GM21737 (cell line): ENCODE measurements around the gene CYFIP2.
"Not testable (repeated sequence)": the region's sequence is repeated elsewhere in the genome, so short reads cannot be mapped to it uniquely, and the experiment has no call there.

Source experiments
- ATAC-seq: cut with Tn5 transposase; IDR thresholded peaks from one replicate; pipeline ENCODE4 v1.9.1; 2021; ENCODE audit warnings: mild to moderate bottlenecking, moderate library complexity; ENCODE audit not compliant: unreplicated experiment

CYFIP2 gene

GRCh38 chr5:157265714-157266285 is at the start of gene CYFIP2:
Gene CYFIP2 (plus strand): TSS chr5:157266123. CDS start chr5:157285362, 19,239 bp downstream.
- ATAC-seq: peak; percentile 89

- ATAC-seq: no peak
Observed at GRCh38 chr5:157216391-157217142, 49.4 kb upstream of the CYFIP2 start.

- ATAC-seq: no peak
Observed at GRCh38 chr5:157217289-157218024, 48.5 kb upstream of the CYFIP2 start.

- peak; percentile 31 for ATAC-seq
Observed at GRCh38 chr5:157219491-157220271, 46.2 kb upstream of the CYFIP2 start.

- no peak for ATAC-seq
Observed at GRCh38 chr5:157221959-157222358, 44.0 kb upstream of the CYFIP2 start.

- ATAC-seq: no peak
Observed at GRCh38 chr5:157222506-157223230, 43.3 kb upstream of the CYFIP2 start.

- ATAC-seq: no peak
Observed at GRCh38 chr5:157225469-157226422, 40.2 kb upstream of the CYFIP2 start.

GRCh38 chr5:157230610-157231009 is 35.3 kb upstream of the CYFIP2 start:
- ATAC-seq: no peak

GRCh38 chr5:157232706-157233105 is 33.2 kb upstream of the CYFIP2 start:
- ATAC-seq: no peak

- ATAC-seq: no peak
Observed at GRCh38 chr5:157233515-157233914, 32.4 kb upstream of the CYFIP2 start.

- no peak for ATAC-seq
Observed at GRCh38 chr5:157236423-157236822, 29.5 kb upstream of the CYFIP2 start.

GRCh38 chr5:157241483-157241882 is 24.4 kb upstream of the CYFIP2 start:
- ATAC-seq: no peak

- ATAC-seq: not testable (repeated sequence)
Observed at GRCh38 chr5:157244704-157245103, 21.2 kb upstream of the CYFIP2 start.

- ATAC-seq: no peak
Observed at GRCh38 chr5:157245476-157245875, 20.4 kb upstream of the CYFIP2 start.

- no peak for ATAC-seq
Observed at GRCh38 chr5:157245886-157246285, 20.0 kb upstream of the CYFIP2 start.

GRCh38 chr5:157247267-157247666 is 18.7 kb upstream of the CYFIP2 start:
- ATAC-seq: no peak

GRCh38 chr5:157248821-157249470 is 17.0 kb upstream of the CYFIP2 start:
- ATAC-seq: no peak

GRCh38 chr5:157252711-157253465 is 13.0 kb upstream of the CYFIP2 start:
- peak; percentile 95 for ATAC-seq
